Kidney glomerular epithelial cell (primary cell): ENCODE data around the gene ACTR3.
A peak's percentile ranks its signal among the peaks of the same experiment; 100 is the strongest.

Experiments used
- DNase-seq: peaks from one replicate; lab custom pipeline; 2025; lab: John Stamatoyannopoulos, UW

ACTR3 gene

GRCh38 chr2:113876503-113877387, 13.1 kb upstream of the ACTR3 start:
- DNase-seq, result no peak

GRCh38 chr2:113877711-113878598, 11.9 kb upstream of the ACTR3 start:
- DNase-seq, result peak; percentile 42

- DNase-seq, result no peak
Measured at GRCh38 chr2:113878743-113879142, 11.1 kb upstream of the ACTR3 start.

GRCh38 chr2:113879457-113879856, 10.4 kb upstream of the ACTR3 start:
- DNase-seq, result no peak

- peak; percentile 63 for DNase-seq
Measured at GRCh38 chr2:113886479-113887008, 3.3 kb upstream of the ACTR3 start.

GRCh38 chr2:113887009-113887792, 2.7 kb upstream of the ACTR3 start:
- no peak for DNase-seq

GRCh38 chr2:113888641-113889470, 1.0 kb upstream of the ACTR3 start:
- DNase-seq, result no peak

GRCh38 chr2:113890253-113891235, 655 bp downstream of the ACTR3 start:
- peak; percentile 74 for DNase-seq

- no peak for DNase-seq
Measured at GRCh38 chr2:113891265-113891959, 1.5 kb downstream of the ACTR3 start.

- DNase-seq, result no peak
Measured at GRCh38 chr2:113892004-113892710, 2.3 kb downstream of the ACTR3 start.

- DNase-seq, result peak; percentile 64
Measured at GRCh38 chr2:113894156-113894743, 4.4 kb downstream of the ACTR3 start.

GRCh38 chr2:113895301-113895700, 5.4 kb downstream of the ACTR3 start:
- DNase-seq, result peak; percentile 14

- no peak for DNase-seq
Measured at GRCh38 chr2:113895819-113896563, 6.1 kb downstream of the ACTR3 start.

- no peak for DNase-seq
Measured at GRCh38 chr2:113896791-113897190, 6.9 kb downstream of the ACTR3 start.

GRCh38 chr2:113898081-113898480, 8.2 kb downstream of the ACTR3 start:
- no peak for DNase-seq

GRCh38 chr2:113899166-113899565, 9.3 kb downstream of the ACTR3 start:
- no peak for DNase-seq

- no peak for DNase-seq
Measured at GRCh38 chr2:113901943-113902342, 12.1 kb downstream of the ACTR3 start.
